ENCODE measurements around the gene IFIT5.
"Not testable (repeated sequence)": the region's sequence is repeated elsewhere in the genome, so short reads cannot be mapped to it uniquely, and the experiment has no call there.

Gene IFIT5

DNA sequence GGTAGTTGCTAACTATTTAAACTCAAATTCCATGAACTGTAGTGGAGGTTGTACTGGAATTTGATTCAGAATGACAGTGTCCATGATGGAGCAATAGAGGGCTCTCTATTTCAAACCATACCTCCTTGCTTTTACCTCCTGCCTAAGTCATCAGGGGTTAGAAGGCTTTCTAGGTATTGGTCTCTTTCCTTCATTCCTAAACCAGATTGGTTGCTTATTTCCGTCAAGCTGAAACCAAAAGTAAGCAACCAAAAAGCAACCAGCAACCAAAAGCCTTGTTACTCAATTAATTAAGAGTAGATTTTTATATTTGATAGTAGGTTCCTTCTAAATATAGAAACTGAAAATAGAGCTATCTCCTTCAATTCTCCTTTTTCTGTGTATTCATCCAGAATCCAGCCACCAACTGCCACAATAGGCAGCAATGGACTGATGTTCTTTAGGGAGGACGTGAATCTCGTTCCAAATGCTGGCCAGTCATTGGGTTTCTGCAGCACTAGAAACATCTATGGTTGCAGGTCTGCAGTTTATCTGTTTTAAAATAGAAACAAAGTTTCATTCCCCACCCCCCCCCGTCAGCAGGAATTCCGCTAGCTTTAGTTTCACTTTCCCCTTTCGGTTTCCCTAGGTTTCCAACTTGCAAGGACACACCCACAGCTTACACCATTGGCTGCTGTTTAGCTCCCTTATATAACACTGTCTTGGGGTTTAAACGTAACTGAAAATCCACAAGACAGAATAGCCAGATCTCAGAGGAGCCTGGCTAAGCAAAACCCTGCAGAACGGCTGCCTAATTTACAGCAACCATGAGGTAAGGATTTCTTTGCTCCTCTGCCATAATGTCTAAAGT, 22.2 kb upstream of the IFIT5 start, which contains the start of gene IFIT1:
TSS of gene IFIT1 (plus strand) at position 717 of the 850 bp plus-strand sequence. CDS start at position 807, 90 bp downstream.
- DNase-seq: peak; percentile 80
- in situ Hi-C loops (cut with MboI; ENCODE audit: low pct_unique_long_range_greater_than_20kb, low sequenced_read_pairs): no loop called here

DNA sequence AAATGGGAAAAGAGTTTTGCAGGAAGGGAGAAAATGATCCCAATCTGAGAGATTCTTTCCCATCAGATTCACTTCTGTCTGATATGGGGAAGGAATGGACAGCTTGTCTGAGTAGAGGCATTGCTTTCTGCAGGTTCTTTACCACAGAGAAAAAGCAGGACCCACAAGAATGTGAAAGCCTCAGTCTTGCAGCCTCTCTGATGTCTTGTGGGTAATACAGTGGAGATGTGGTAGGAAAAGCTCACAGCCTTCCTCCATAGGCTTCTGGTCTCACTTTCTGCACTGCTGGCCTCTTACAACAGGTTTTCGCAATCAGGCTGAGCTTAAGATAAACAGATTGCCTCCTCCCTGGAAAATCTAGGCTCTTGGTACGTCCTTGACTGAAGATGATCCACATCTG, 21.4 kb upstream of the IFIT5 start:
- in situ Hi-C loops (cut with MboI; ENCODE audit: low pct_unique_long_range_greater_than_20kb, low sequenced_read_pairs): no loop called here

DNA sequence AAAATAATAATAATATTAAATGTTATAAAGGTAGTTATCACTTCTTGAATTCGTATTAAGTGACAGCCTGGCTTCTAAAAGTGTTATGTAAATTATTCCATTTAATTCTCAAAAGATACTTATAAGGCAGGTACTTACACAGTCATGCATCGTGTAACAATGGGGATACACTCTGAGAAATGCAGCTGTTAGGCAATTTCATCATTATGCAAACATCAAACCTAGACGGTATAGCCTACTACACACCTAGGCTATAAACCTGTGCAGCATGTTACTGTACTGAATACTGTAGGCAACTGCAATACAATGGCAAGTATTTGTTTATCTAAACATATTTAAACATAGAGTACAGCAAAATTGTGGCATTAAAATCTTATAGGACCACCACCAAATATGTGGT, 20.5 kb upstream of the IFIT5 start:
- DNase-seq: no peak
- in situ Hi-C loops (cut with MboI; ENCODE audit: low pct_unique_long_range_greater_than_20kb, low sequenced_read_pairs): no loop called here

More for the DNA sequence above, 21.4 kb upstream of the IFIT5 start:
- peak; percentile 59 for DNase-seq

DNA sequence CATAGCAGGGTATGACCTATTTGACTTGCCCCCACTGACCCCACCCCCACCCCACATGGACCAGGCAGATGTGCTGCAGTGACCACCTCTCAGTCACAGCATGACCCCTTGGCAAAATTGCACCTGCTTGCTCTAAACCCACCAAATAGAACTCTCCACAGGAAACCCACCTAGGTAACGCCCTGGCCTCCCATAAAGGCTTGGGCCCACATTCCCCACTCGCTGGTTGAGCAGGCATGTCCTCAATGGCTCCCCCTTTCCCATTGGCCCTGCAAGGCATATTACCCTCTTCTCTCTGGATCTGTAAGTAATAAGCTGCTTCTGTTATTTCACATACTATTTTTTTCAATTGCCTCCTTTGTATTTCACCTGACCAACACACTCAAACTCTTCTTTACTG, 19.2 kb upstream of the IFIT5 start:
- DNase-seq: no peak
- in situ Hi-C loops (cut with MboI; ENCODE audit: low pct_unique_long_range_greater_than_20kb, low sequenced_read_pairs): no loop called here

DNA sequence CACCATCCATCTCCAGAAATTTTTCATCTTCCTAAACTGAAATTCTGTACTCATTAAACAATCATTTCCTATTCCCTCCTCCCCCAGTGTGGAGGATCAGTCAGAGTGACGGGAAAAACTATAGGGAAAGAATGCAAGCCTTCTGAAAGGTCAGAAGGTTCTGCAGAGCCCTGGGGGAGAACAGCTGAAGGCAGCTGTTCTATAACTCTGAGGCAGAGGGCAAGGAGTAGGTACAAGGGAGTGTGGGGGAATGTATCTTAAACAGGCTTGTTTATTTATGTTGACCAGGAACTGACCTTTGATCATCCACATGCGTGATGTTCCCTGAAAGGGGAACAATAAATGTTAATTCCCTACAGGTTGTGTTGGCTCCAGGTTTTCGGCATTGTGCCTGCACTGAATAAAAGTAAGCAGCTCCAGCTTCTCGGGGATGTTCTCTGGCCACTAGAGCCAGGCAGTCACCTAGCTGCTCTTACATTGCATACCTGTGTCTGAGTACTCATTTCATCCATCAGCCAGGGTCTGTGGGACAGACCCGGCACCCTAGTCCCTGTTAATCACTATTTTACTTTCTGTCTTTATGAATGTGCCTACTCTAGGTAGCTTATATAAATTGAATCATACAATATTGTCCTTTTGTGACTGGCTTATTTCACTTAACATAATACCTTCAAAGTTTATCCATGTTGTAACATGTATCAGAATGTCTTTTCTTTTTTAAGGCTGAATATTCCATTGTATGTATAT, 16.2 kb upstream of the IFIT5 start:
- in situ Hi-C loops (cut with MboI; ENCODE audit: low pct_unique_long_range_greater_than_20kb, low sequenced_read_pairs): no loop called here
- DNase-seq: no peak

DNA sequence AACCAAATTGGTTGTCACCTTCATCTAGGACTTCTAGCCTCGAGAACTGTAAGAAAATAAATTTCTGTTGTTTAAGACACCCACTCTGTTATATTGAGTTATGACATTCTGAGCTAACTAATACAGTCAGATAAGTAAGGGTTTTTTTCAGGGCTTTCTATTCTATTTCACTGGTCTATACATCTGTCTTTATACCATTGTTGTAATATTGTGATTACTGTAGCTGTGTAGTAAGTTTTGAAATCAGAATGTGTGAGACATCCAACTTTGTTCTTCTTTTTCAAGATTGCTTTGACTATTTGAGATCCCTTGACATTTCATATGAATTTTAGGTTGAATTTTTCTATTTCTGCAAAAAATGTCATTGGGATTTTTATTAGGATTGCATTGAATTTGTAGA, 14.4 kb upstream of the IFIT5 start:
- in situ Hi-C loops (cut with MboI; ENCODE audit: low pct_unique_long_range_greater_than_20kb, low sequenced_read_pairs): no loop called here
- no peak for DNase-seq

DNA sequence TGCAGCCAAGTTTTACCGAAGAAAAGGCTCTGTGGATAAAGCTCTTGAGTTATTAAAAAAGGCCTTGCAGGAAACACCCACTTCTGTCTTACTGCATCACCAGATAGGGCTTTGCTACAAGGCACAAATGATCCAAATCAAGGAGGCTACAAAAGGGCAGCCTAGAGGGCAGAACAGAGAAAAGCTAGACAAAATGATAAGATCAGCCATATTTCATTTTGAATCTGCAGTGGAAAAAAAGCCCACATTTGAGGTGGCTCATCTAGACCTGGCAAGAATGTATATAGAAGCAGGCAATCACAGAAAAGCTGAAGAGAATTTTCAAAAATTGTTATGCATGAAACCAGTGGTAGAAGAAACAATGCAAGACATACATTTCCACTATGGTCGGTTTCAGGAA, 11.3 kb upstream of the IFIT5 start:
- in situ Hi-C loops (cut with MboI; ENCODE audit: low pct_unique_long_range_greater_than_20kb, low sequenced_read_pairs): no loop called here

DNA sequence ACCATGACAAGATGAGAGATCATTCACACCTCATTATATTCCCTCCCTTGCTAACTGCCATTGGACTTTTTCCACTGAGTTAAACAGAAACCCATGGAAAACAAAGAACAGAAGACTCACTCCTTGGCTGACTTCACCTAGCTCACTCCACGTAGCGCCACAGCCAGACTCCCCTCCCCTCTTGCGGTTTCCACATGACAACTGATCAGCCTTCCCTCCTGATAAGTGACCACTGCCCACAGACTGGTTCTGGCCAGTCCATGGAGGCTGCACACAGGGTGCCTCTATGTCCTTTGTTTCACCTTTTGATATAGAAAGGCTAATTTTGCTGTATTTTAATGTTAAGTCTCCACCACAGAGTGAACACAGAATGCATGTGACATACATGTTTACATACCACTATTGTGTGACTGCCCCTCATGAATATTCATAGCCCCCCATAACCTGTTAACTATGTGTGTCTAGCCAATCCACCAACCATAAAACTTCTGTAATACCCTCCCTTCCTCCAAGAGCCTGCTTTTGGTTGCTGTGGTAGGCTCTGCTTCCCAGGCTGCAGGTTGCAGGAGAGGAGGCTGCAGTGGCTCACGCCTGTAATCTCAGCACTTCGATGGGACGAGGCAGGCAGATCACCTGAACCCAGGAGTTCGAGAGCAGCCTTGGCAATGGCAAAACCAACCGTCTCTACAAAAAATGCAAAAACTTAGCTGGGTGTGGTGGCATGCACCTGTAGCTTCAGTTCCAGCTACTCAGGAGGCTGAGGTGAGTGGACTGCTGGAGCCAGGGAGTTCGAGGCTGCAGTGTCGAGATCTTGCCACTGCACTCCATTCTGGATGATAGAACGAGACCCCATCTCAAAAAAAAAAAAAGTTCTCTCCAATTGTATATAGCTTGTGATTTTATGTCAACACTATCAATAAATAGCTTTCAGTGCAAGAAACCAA, 10.0 kb upstream of the IFIT5 start:
- DNase-seq: no peak
- in situ Hi-C loops (cut with MboI; ENCODE audit: low pct_unique_long_range_greater_than_20kb, low sequenced_read_pairs): no loop called here

More for the DNA sequence above, 11.3 kb upstream of the IFIT5 start:
- no peak for DNase-seq

DNA sequence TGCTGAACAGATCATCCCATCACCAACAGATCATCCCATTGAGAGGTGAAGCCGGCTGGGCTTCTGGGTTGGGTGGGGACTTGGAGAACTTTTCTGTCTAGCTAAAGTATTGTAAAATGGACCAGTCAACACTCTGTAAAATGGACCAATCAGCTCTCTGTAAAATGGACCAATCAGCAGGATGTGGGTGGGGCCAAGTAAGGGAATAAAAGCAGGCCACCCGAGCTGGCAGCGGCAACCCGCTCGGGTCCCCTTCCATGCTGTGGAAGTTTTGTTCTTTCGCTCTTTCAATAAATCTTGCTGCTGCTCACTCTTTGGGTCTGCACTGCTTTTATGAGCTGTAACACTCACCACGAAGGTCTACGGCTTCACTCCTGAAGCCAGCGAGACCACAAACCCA, 8.2 kb upstream of the IFIT5 start:
- DNase-seq; in situ Hi-C loops (cut with MboI; ENCODE audit: low pct_unique_long_range_greater_than_20kb, low sequenced_read_pairs): not testable (repeated sequence)

DNA sequence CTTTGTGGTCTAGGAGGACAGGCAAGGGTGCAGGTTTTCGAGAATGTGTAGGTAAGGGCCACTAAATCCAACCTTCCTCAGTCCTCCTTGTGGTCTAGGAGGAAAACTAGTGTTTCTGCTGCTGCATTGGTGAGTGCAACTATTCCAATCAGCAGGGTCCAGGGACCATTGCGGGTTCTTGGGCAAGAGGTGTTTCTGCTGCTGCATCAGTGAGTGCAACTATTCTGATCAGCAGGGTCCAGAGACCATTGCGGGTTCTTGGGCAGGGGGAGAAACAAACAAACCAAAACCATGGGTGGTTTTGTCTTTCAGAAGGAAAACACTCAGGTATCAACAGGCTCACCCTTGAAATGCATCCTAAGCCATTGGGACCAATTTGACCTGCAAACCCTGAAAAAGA, 6.6 kb upstream of the IFIT5 start:
- DNase-seq; in situ Hi-C loops (cut with MboI; ENCODE audit: low pct_unique_long_range_greater_than_20kb, low sequenced_read_pairs): not testable (repeated sequence)

DNA sequence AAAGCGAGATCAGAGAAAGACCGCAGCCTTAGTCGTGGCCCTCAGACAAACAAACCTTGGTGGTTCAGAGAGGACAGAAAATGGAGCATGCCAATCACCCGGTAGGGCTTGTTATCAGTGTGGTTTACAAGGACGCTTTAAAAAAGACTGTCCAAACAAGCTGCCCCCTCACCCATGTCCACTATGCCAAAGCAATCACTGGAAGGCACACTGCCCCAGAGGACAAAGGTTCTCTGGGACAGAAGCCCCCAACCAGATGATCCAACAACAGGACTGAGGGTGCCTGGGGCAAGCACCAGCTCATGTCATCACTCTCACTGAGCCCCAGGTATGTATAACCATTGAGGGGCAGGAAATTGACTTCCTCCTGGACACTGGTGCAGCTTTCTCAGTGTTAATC, 5.1 kb upstream of the IFIT5 start:
- DNase-seq; in situ Hi-C loops (cut with MboI; ENCODE audit: low pct_unique_long_range_greater_than_20kb, low sequenced_read_pairs): not testable (repeated sequence)

DNA sequence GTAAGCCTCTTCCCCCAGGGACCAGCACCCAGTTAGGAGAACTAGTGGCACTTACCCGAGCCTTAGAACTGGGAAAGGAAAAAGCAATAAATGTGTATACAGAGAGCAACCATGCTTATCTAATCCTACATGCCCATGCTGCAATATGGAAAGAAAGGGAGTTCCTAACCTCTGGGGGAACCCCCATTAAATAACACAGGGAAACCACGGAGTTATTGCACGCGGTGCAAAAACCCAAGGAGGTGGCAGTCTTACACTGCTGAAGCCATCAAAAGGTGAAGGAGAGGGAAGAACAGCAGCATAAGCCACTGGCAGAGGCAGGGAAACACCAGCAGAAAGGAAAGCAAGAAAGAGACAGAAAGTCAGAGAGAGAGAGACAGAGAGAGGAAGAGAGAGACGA, 3.8 kb upstream of the IFIT5 start:
- in situ Hi-C loops (cut with MboI; ENCODE audit: low pct_unique_long_range_greater_than_20kb, low sequenced_read_pairs); DNase-seq: not testable (repeated sequence)

DNA sequence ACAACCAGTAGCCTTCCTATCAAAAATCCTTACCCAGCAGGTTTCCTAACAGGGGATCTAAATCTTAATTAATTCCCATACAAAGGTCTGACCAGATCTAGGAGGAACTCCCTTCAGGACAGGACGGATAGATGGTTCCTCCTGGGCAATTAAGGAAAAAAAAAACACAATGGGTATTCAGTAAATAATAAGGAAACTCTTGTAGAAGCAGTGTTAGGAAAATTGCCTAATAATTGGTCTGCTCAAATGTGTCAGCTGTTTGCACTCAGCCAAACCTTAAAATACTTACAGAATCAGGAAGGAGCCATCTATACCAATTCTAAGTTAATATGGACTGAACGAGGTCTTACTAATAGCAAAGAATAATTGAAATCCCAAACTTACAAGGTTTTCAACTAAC, 3.2 kb upstream of the IFIT5 start:
- in situ Hi-C loops (cut with MboI; ENCODE audit: low pct_unique_long_range_greater_than_20kb, low sequenced_read_pairs); DNase-seq: not testable (repeated sequence)

DNA sequence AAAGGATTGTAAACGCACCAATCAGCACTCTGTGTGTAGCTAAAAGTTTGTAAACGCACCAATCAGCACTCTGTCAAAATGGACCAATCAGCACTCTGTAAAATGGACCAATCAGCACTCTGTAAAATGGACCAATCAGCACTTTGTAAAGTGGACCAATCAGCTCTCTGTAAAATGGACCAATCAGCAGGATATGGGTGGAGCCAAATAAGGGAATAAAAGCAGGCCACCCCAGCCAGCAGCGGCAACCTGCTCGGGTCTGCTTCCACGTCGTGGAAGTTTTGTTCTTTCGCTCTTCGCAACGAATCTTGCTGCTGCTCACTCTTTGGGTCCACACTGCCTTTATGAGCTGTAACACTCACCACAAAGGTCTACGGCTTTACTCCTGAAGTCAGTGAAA, 2.1 kb upstream of the IFIT5 start:
- DNase-seq; in situ Hi-C loops (cut with MboI; ENCODE audit: low pct_unique_long_range_greater_than_20kb, low sequenced_read_pairs): not testable (repeated sequence)

DNA sequence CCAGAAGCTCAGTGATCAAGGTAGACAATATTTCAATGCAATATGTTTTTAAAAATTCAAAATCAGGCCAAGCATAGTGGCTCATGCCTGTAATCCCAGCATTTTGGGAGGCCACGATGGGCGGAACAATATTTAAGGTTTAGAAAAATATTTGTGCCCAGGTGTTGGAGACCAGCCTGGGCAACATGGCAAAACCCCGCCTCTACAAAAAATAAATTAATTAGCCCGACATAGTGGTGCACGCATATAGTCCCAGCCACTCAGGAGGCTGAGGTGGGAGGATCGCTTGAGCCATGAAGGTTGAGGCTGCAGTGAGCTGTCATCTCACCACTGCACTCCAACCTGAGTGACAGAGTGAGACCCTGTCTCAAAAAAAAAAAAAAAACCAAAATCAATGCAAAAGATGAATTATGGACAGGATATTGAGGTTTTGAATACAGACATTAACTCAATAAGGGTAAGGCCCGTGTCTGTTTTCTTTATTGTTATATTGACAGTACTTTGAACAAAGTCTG, 913 bp upstream of the IFIT5 start:
- DNase-seq: no peak
- in situ Hi-C loops (cut with MboI; ENCODE audit: low pct_unique_long_range_greater_than_20kb, low sequenced_read_pairs): no loop called here

DNA sequence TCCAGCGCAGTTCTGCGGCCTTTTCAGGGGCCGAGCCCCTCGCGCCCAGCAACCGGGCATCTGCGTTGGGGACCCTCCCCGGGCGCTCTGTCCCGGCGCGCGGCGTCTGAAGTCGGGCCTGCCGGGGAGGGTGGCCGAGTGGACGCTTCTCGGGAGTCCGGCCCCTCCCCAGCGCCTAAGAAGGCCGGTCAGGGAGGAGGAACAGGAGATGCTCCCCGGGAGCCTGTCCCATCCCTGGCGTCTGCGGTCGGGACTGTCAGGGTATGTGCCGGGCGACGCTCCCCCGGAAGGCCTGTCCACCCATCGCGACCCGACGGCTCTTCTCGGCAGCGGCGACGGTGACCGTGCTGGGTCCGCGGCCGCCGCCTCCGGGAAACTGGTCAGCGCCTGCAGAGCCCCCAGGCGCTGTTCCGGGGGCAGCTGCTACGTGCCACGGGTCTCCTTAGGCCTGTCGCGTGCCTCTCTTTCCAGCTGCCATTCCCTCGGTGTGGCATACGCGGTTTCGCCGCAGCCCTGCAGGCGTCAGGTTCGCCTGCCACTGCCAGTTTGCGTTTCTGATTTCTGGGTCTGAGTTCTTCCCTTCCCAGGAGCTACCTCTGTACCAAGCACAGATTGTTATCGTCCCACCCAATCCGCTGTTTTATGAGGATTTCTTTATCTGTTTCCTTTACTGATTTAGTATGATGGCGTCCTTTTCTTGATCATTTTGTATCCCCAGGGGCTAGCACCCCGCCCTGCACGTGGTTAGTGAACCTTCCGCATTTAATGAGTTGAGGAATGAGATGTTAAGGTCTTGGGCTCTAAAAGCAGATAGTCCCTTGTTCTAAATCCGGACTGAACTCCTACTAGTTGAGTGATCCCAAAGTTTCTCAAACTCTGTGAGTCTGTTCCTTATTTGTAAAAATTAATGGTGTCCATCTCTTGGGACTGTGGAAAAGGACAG, 782 bp downstream of the IFIT5 start:
- in situ Hi-C loops (cut with MboI; ENCODE audit: low pct_unique_long_range_greater_than_20kb, low sequenced_read_pairs): no loop called here
- peak; percentile 59 for DNase-seq

DNA sequence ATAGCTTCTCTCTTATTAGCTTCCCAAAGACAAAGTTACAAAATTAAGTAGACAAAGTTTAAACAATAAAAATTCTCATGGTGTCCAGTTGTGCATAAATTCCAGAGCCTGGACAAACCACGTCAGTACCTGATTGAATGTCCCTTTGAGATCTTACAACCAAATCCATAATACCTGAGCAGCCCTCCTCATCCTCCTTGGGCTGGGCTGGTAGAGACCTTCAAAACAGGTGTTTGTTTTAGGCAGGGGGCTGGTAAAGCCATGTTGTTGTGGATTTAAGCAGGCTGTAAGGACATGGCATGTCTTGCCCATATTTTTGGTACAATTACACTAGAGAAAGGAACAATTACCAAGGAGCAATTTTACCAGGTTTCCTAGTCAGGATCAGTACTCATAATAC, 2.1 kb downstream of the IFIT5 start:
- no peak for DNase-seq
- in situ Hi-C loops (cut with MboI; ENCODE audit: low pct_unique_long_range_greater_than_20kb, low sequenced_read_pairs): no loop called here

DNA sequence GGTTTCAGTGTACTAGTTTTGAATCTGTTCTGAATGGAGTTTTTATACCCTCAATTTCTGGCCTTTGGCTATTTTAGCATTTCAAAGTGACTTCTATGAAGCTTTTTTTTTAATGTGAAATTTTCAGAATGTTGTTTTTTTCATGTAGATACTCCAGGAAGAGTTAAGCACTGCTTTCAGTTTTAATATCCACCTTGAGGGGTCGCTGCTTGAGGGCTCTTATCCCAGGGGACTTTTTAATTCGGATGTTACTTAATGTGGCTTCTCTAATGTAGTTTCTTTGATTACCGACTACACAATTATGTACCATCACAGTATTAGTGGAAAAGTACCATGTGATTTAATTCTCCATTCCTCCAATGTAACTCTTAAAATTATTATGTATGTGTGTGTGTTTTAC, 5.2 kb downstream of the IFIT5 start:
- DNase-seq: no peak
- in situ Hi-C loops (cut with MboI; ENCODE audit: low pct_unique_long_range_greater_than_20kb, low sequenced_read_pairs): no loop called here

All from KBM-7 (cell line).